Natural killer cell (primary cell): ENCODE results near the gene SYNM. TPM values are rescaled to one million over a fixed set of nuclear protein-coding genes. Genes with fewer than 3 reads are reported as not detected.

Experiments used
- ATAC-seq, 3 donors: fragments of 150-1000 bp in 2 of 3; fragments of 200-7000 bp in 1 of 3; cut with Tn5 transposase; 1 replicate in 1 of 3; 2 replicates in 2 of 3; pipeline ENCODE4 v1.10.0; 2021; ENCODE audit warnings: mild to moderate bottlenecking in 2 of 3, moderate library complexity in 2 of 3
- DNase-seq, 2 donors: peaks; one replicate each; pipeline versions ENCODE4 v3.0.0 to v3.0.0-alpha.2; 2013 to 2021; ENCODE audit warnings: mixed read lengths in 1 of 2
- H3K27ac ChIP-seq: one replicate; pipeline ENCODE4 v1.5.1; 2013; ENCODE audit warnings: mild to moderate bottlenecking, low read length
- H3K27me3 ChIP-seq: one replicate; pipeline ENCODE4 v1.6.1; 2013; ENCODE audit warnings: low read length; ENCODE audit not compliant: control insufficient read depth, insufficient read depth
- H3K36me3 ChIP-seq: one replicate; pipeline ENCODE4 v1.6.1; 2013; ENCODE audit warnings: low read length; ENCODE audit not compliant: control insufficient read depth, insufficient read depth
- H3K4me1 ChIP-seq: one replicate; pipeline ENCODE4 v1.6.1; 2013; ENCODE audit warnings: low read length; ENCODE audit not compliant: control insufficient read depth, insufficient read depth
- H3K4me3 ChIP-seq: one replicate; pipeline ENCODE4 v1.5.1; 2013; ENCODE audit warnings: low read length
- H3K9me3 ChIP-seq: one replicate; pipeline ENCODE4 v1.6.1; 2013; ENCODE audit warnings: low read length; ENCODE audit not compliant: control insufficient read depth, insufficient read depth
- H3K27ac Mint-ChIP-seq, 2 donors: one replicate each; pipeline ENCODE4 v1.8.0; 2022; ENCODE audit warnings: mild to moderate bottlenecking in 2 of 2, mixed read lengths in 2 of 2, moderate library complexity in 1 of 2
- H3K27me3 Mint-ChIP-seq, 2 donors: one replicate each; pipeline ENCODE4 v1.8.0; 2022; ENCODE audit warnings: low read depth in 2 of 2, mixed read lengths in 2 of 2
- H3K36me3 Mint-ChIP-seq: one replicate; pipeline ENCODE4 v1.8.0; 2022; ENCODE audit warnings: mixed read lengths
- H3K4me1 Mint-ChIP-seq, 2 donors: one replicate each; pipeline ENCODE4 v1.8.0; 2022; ENCODE audit warnings: mixed read lengths in 2 of 2
- H3K4me3 Mint-ChIP-seq: one replicate; pipeline ENCODE4 v1.8.0; 2022; ENCODE audit warnings: mild to moderate bottlenecking, moderate library complexity, mixed read lengths
- H3K9me3 Mint-ChIP-seq, 2 donors: one replicate each; pipeline ENCODE4 v1.8.0; 2022; ENCODE audit warnings: mixed read lengths in 2 of 2
- CTCF ChIP-seq: fragments of 200-600 bp; IDR thresholded peaks from one replicate; pipeline ENCODE4 v1.8.0; 2022; ENCODE audit warnings: antibody characterized with exemption
- WGBS: methylation state at CpG from one replicate; pipeline ENCODE4 v1.1.7; 2013; ENCODE audit warnings: missing lambda C conversion rate; ENCODE audit not compliant: insufficient coverage; 5-methylcytosine and 5-hydroxymethylcytosine counted together
- intact Hi-C: fragments of 100-400 bp; cut with micrococcal nuclease; formaldehyde crosslinking; loops from one replicate; pipeline ENCODE4 v1.14.2; 2022
- total RNA-seq, 4 donors: library from RNA; stranded (reverse); fragments of 120-200 nt in 1 of 4; gene quantifications; one replicate each; pipeline versions ENCODE4 v1.2.3 to v1.2.4, GENCODE V29; 2013 to 2022

Gene SYNM
- total RNA-seq, 3 donors from 2014 or later (not counting 1 experiment from before 2014, with no cell fraction given) = 0.11 to 0.48 (median 0.42) TPM

DNA sequence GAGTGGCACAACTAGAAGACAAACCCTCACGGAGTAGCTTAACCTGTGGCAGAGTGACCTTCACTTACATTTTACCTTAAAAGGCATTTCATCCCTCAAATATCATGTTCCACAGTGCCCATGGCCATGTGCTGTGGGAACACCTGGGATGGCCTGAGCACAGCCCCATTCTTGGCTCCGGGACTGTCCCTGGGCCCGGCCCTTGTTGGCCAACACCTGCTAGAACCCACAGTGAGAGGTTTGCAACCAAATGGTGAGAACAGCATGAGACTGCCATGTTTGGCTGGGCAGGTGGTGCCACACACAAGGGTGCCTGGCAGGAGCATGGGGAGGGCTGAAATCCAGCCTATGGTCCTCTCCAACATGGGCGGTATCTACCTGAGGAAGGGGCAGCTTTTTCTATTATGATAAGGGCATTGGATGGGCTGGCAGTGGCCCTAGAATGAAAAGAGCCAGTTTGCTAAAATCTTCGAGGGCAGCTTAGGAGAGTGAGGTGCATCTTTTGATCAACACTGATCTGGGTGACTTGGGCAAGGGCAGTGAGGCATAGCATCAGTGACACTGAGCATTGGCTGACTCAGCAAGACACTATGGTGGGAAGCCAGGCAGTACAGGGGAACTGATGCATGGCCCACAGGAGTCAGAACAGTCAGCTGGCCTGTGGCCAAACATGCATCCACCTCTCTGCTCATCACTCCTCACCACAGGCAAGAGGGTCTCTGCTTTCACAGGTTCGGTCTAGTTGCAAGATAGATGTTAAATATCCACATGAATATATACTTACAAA lies 53.9 kb downstream of the SYNM start:
- DNase-seq (no peak), ATAC-seq (no peak)
- H3K4me3 ChIP-seq = no peak overlapping the region
- Mint-ChIP-seq H3K9me3 (no peaks in the 10 kb centered on the region), H3K27ac (no peak overlapping the region), H3K36me3 (no peaks in the 10 kb centered on the region), H3K4me1 (no peaks in the 10 kb centered on the region), H3K27me3 (peaks cover 0 to 7% of the 10 kb centered on the region in 2 donors), H3K4me3 (no peak overlapping the region)
- no peaks in the 10 kb centered on the region for H3K4me1 ChIP-seq
- WGBS = 78% methylated on average over 5 of the region's 6 CpGs
- H3K27ac ChIP-seq = no peak overlapping the region
- intact Hi-C loops = no loop called here
- no peaks in the 10 kb centered on the region for H3K27me3 ChIP-seq
- no peak for TF ChIP-seq CTCF
- H3K36me3 ChIP-seq = no peaks in the 10 kb centered on the region
- H3K9me3 ChIP-seq = no peaks in the 10 kb centered on the region

- no peak overlapping the region for H3K27ac ChIP-seq
- no peaks in the 10 kb centered on the region for H3K27me3 ChIP-seq
- H3K4me1 ChIP-seq = no peaks in the 10 kb centered on the region
- H3K4me1 Mint-ChIP-seq = no peaks in the 10 kb centered on the region
- no peaks in the 10 kb centered on the region for H3K27me3 Mint-ChIP-seq
- intact Hi-C loops = no loop called here
- H3K27ac Mint-ChIP-seq = no peak overlapping the region
- H3K36me3 Mint-ChIP-seq = no peaks in the 10 kb centered on the region
- DNase-seq (peak in 1 of 2 donors; percentile 12), ATAC-seq (peak in 1 of 3 donors; percentile 48)
- H3K4me3 Mint-ChIP-seq = no peak overlapping the region
- H3K9me3 Mint-ChIP-seq = no peaks in the 10 kb centered on the region
- no peaks in the 10 kb centered on the region for H3K9me3 ChIP-seq
- no peak overlapping the region for H3K4me3 ChIP-seq
- no peak for TF ChIP-seq CTCF
- 94% methylated on average over 2 of the region's 4 CpGs for WGBS
- H3K36me3 ChIP-seq = no peaks in the 10 kb centered on the region
Observed at GRCh38 chr15:99163271-99164062, 58.6 kb downstream of the SYNM start.

- no peaks in the 10 kb centered on the region for H3K36me3 ChIP-seq
Observed at GRCh38 chr15:99164119-99164518, 59.2 kb downstream of the SYNM start.

More at GRCh38 chr15:99164119-99164518, 59.2 kb downstream of the SYNM start:
- no peaks in the 10 kb centered on the region for H3K9me3 ChIP-seq
- H3K9me3 Mint-ChIP-seq = no peaks in the 10 kb centered on the region
- no peak overlapping the region for H3K27ac ChIP-seq
- no peaks in the 10 kb centered on the region for H3K36me3 Mint-ChIP-seq
- H3K4me1 Mint-ChIP-seq = no peaks in the 10 kb centered on the region
- TF ChIP-seq CTCF = no peak
- no peak overlapping the region for H3K4me3 ChIP-seq
- DNase-seq (no peak), ATAC-seq (no peak)
- intact Hi-C loops = no loop called here
- H3K4me1 ChIP-seq = no peaks in the 10 kb centered on the region
- 85% methylated on average over 3 of the region's 3 CpGs for WGBS
- no peak overlapping the region for H3K27ac Mint-ChIP-seq
- H3K4me3 Mint-ChIP-seq = no peak overlapping the region
- H3K27me3 ChIP-seq = no peaks in the 10 kb centered on the region
- no peaks in the 10 kb centered on the region for H3K27me3 Mint-ChIP-seq
